ENCODE data around the gene TMEM101. TPM values are rescaled to one million over a fixed set of nuclear protein-coding genes. Genes with fewer than 3 reads are reported as not detected.
"Not testable (repeated sequence)": the region's sequence is repeated elsewhere in the genome, so short reads cannot be mapped to it uniquely, and the experiment has no call there.

The TMEM101 gene
- total RNA-seq, 1 donor from 2014 or later = 26.9 TPM

GRCh38 chr17:43970366-43970765, 44.4 kb downstream of the TMEM101 start:
- no peaks in the 10 kb centered on the region for H3K36me3 Mint-ChIP-seq (ENCODE audit: low read depth)
- H3K27ac Mint-ChIP-seq (ENCODE audit: unreplicated experiment) = no peak overlapping the region
- no peaks in the 10 kb centered on the region for H3K9me3 Mint-ChIP-seq
- TF ChIP-seq CTCF (conservative IDR thresholded peaks at IDR 0.05) = no peak
- DNase-seq (ENCODE audit: low read depth, low spot score) = no peak
- peaks cover 10% of the 10 kb centered on the region for H3K4me1 Mint-ChIP-seq
- H3K27me3 Mint-ChIP-seq (ENCODE audit: low read depth) = peaks cover 31% of the 10 kb centered on the region
- no peak overlapping the region for H3K4me3 Mint-ChIP-seq

- Mint-ChIP-seq H3K27me3 (ENCODE audit: low read depth) (peaks cover 42% of the 10 kb centered on the region), H3K9me3 (no peaks in the 10 kb centered on the region), H3K4me1 (no peaks in the 10 kb centered on the region), H3K27ac (ENCODE audit: unreplicated experiment) (no peak overlapping the region), H3K4me3 (no peak overlapping the region), H3K36me3 (ENCODE audit: low read depth) (no peaks in the 10 kb centered on the region)
- TF ChIP-seq CTCF (conservative IDR thresholded peaks at IDR 0.05) = no peak
- DNase-seq (ENCODE audit: low read depth, low spot score) = no peak
These were observed 47.4 kb downstream of the TMEM101 start for GRCh38 chr17:43967251-43967875.

- Mint-ChIP-seq H3K27me3 (ENCODE audit: low read depth) (peaks cover 44% of the 10 kb centered on the region), H3K4me1 (no peaks in the 10 kb centered on the region), H3K36me3 (ENCODE audit: low read depth) (no peaks in the 10 kb centered on the region), H3K27ac (ENCODE audit: unreplicated experiment) (no peak overlapping the region), H3K4me3 (no peak overlapping the region), H3K9me3 (no peaks in the 10 kb centered on the region)
- TF ChIP-seq CTCF (conservative IDR thresholded peaks at IDR 0.05) = no peak
- DNase-seq (ENCODE audit: low read depth, low spot score) = no peak
These were observed 48.5 kb downstream of the TMEM101 start for GRCh38 chr17:43966276-43966675.

- no peak overlapping the region for H3K4me3 Mint-ChIP-seq
- peaks cover 39% of the 10 kb centered on the region for H3K27me3 Mint-ChIP-seq (ENCODE audit: low read depth)
- H3K36me3 Mint-ChIP-seq (ENCODE audit: low read depth) = no peaks in the 10 kb centered on the region
- no peaks in the 10 kb centered on the region for H3K9me3 Mint-ChIP-seq
- no peak for TF ChIP-seq CTCF (conservative IDR thresholded peaks at IDR 0.05)
- H3K4me1 Mint-ChIP-seq = no peaks in the 10 kb centered on the region
- DNase-seq (ENCODE audit: low read depth, low spot score) = no peak
- no peak overlapping the region for H3K27ac Mint-ChIP-seq (ENCODE audit: unreplicated experiment)
These were observed 52.3 kb downstream of the TMEM101 start for GRCh38 chr17:43962479-43962878.

- H3K4me3 Mint-ChIP-seq = no peak overlapping the region
- H3K27ac Mint-ChIP-seq (ENCODE audit: unreplicated experiment) = no peak overlapping the region
- H3K36me3 Mint-ChIP-seq (ENCODE audit: low read depth) = no peaks in the 10 kb centered on the region
- no peak for TF ChIP-seq CTCF (conservative IDR thresholded peaks at IDR 0.05)
- no peaks in the 10 kb centered on the region for H3K4me1 Mint-ChIP-seq
- DNase-seq (ENCODE audit: low read depth, low spot score) = no peak
- peaks cover 39% of the 10 kb centered on the region for H3K27me3 Mint-ChIP-seq (ENCODE audit: low read depth)
- no peaks in the 10 kb centered on the region for H3K9me3 Mint-ChIP-seq
These were observed 52.8 kb downstream of the TMEM101 start for GRCh38 chr17:43961954-43962353.

GRCh38 chr17:43961292-43961691, 53.5 kb downstream of the TMEM101 start:
- H3K4me1 Mint-ChIP-seq; H3K27ac Mint-ChIP-seq (ENCODE audit: unreplicated experiment); H3K9me3 Mint-ChIP-seq; H3K36me3 Mint-ChIP-seq (ENCODE audit: low read depth); DNase-seq (ENCODE audit: low read depth, low spot score); H3K4me3 Mint-ChIP-seq: not testable (repeated sequence)
- H3K27me3 Mint-ChIP-seq (ENCODE audit: low read depth) = peaks cover 42% of the 10 kb centered on the region

Other genes starting within 250 kb of the TMEM101 start
- gene DUSP3, start 236.0 kb downstream of the TMEM101 start, total RNA-seq = 33.3 and 33.8 TPM in 2 replicates
- not detected in 2 replicates for gene CFAP97D1, start 234.5 kb downstream of the TMEM101 start, total RNA-seq
- 13.8 and 14.4 TPM in 2 replicates for gene MPP3, start 181.8 kb downstream of the TMEM101 start, total RNA-seq
- not detected in 2 replicates for gene CD300LG, start 167.8 kb downstream of the TMEM101 start, total RNA-seq
- 26.8 and 29.8 TPM in 2 replicates for gene MPP2, start 107.4 kb downstream of the TMEM101 start, total RNA-seq
- not detected in 2 replicates for gene PPY, start 72.5 kb downstream of the TMEM101 start, total RNA-seq
- gene PYY, start 61.0 kb downstream of the TMEM101 start, total RNA-seq = not detected in 2 replicates
- 0.93 and 1.1 TPM in 2 replicates for gene NAGS, start 10.3 kb downstream of the TMEM101 start, total RNA-seq
- 59.7 and 60.9 TPM in 2 replicates for gene LSM12, start 51.7 kb upstream of the TMEM101 start, total RNA-seq
- gene G6PC3, start 55.8 kb upstream of the TMEM101 start, total RNA-seq = 81.1 and 88.6 TPM in 2 replicates
- gene HDAC5, start 108.7 kb upstream of the TMEM101 start, total RNA-seq = 27.1 and 27.2 TPM in 2 replicates
- 22.1 and 23.3 TPM in 2 replicates for gene HROB, start 127.0 kb upstream of the TMEM101 start, total RNA-seq
- 0.25 and 0.26 TPM in 2 replicates for gene ASB16, start 155.7 kb upstream of the TMEM101 start, total RNA-seq
- 33.5 and 33.7 TPM in 2 replicates for gene TMUB2, start 172.0 kb upstream of the TMEM101 start, total RNA-seq
- gene ATXN7L3, start 184.9 kb upstream of the TMEM101 start, total RNA-seq = 115 and 119 TPM in 2 replicates
- gene UBTF, start 204.7 kb upstream of the TMEM101 start, total RNA-seq = 106 and 108 TPM in 2 replicates

Data from neural crest cell (in vitro differentiated cells).